K562 (cell line): ENCODE data around the gene KRTAP16-1. TPM values are rescaled to one million over a fixed set of nuclear protein-coding genes. Genes with fewer than 3 reads are reported as not detected.

Experiments
- ATAC-seq: fragments of 200-7000 bp; cut with Tn5 transposase; 3 replicates; pipeline ENCODE4 v1.9.1; 2020; ENCODE audit warnings: moderate library complexity
- BruUV-seq: library from RNA; stranded (reverse); fragments of 400-500 nt; replicated peaks from 2 replicates; lab custom pipeline; 2021; lab: Mats Ljungman, UMichigan
- CTCF ChIA-PET: fragments of 300-600 bp; formaldehyde crosslinking; extraction: SDS; loops from one replicate; lab custom pipeline; 2021; ENCODE audit warnings: low intra/inter-chr PET ratio; lab: Yijun Ruan, JAX
- POLR2A ChIA-PET: fragments of 300-600, 350-650 bp; sonication (Branson Sonifier 250); formaldehyde crosslinking; extraction: SDS; loops from one replicate; lab custom pipeline; 2021; ENCODE audit warnings: antibody characterized with exemption, inconsistent platforms; lab: Yijun Ruan, JAX
- DNase-seq, 4 experiments: peaks; one replicate each; pipeline versions ENCODE4 v3.0.0 to v3.0.0-alpha.2; 2011 to 2018; ENCODE audit warnings: low spot score in 3 of 4, mixed read lengths in 3 of 4; ENCODE audit errors: extremely low read depth in 1 of 4
- FAIRE-seq: peaks from 2 replicates; lab custom pipeline; 2011; peaks lifted over from hg19 to GRCh38; lab: Jason Lieb, UNC
- H2AFZ ChIP-seq: 2 replicates; pipeline ENCODE4 v1.6.0; 2011; ENCODE audit warnings: low read depth, low read length, control low read depth, inconsistent platforms
- H3K27ac ChIP-seq: fragments of 200-600 bp; 3 replicates; pipeline ENCODE4 v1.8.0; 2011; ENCODE audit warnings: low read depth, mild to moderate bottlenecking, control low read depth, inconsistent platforms, low read length, moderate library complexity, mixed read lengths; ENCODE audit errors: extremely low read depth
- H3K27me3 ChIP-seq, 2 experiments: fragments of 300-600 bp in 1 of 2; 2 replicates in 1 of 2; 3 replicates in 1 of 2; pipeline versions ENCODE4 v1.6.0 to v1.8.0; 2011; ENCODE audit warnings: inconsistent platforms in 2 of 2, low read length in 2 of 2, mild to moderate bottlenecking in 1 of 2, mixed read lengths in 1 of 2, moderate library complexity in 1 of 2; ENCODE audit not compliant: control insufficient read depth in 2 of 2, insufficient read depth in 2 of 2
- H3K36me3 ChIP-seq: fragments of 300-600 bp; 3 replicates; pipeline ENCODE4 v1.8.0; 2011; ENCODE audit warnings: mild to moderate bottlenecking, low read length, inconsistent platforms; ENCODE audit not compliant: control insufficient read depth, insufficient read depth
- H3K4me1 ChIP-seq, 2 experiments: fragments of 200-600 bp in 1 of 2; replicated peaks in 1 of 2; 2 replicates in 1 of 2; 3 replicates in 1 of 2; pipeline versions ENCODE4 v1.5.1 to v1.8.0; 2011; ENCODE audit warnings: inconsistent platforms in 2 of 2, low read length in 2 of 2, mild to moderate bottlenecking in 1 of 2, mixed read lengths in 1 of 2, moderate library complexity in 1 of 2; ENCODE audit not compliant: control insufficient read depth in 2 of 2, insufficient read depth in 2 of 2
- H3K4me2 ChIP-seq: 2 replicates; pipeline ENCODE4 v1.6.1; 2011; ENCODE audit warnings: low read length, control low read depth, inconsistent platforms, mixed read lengths; ENCODE audit not compliant: insufficient read depth
- H3K4me3 ChIP-seq: fragments of 200-600 bp; sonication (generic), shearing (Covaris generic); 2 replicates; pipeline ENCODE4 v1.5.1; 2016; ENCODE audit warnings: control low read depth, inconsistent platforms
- H3K79me2 ChIP-seq: fragments of 200-600 bp; 3 replicates; pipeline ENCODE4 v1.8.0; 2011; ENCODE audit warnings: low read length, inconsistent platforms; ENCODE audit not compliant: control insufficient read depth, insufficient read depth
- H3K9ac ChIP-seq, 2 experiments: 2 replicates each; pipeline versions ENCODE4 v1.6.0 to v1.6.1; 2011; ENCODE audit warnings: low read depth in 2 of 2, low read length in 2 of 2, control low read depth in 1 of 2, inconsistent platforms in 1 of 2, mild to moderate bottlenecking in 1 of 2, mixed read lengths in 1 of 2; ENCODE audit not compliant: insufficient read depth in 1 of 2
- H3K9me1 ChIP-seq: one replicate; pipeline ENCODE4 v1.6.0; 2011; ENCODE audit warnings: inconsistent platforms, mild to moderate bottlenecking, low read length, moderate library complexity; ENCODE audit not compliant: control insufficient read depth, insufficient read depth
- H3K9me3 ChIP-seq: replicated peaks from 2 replicates; pipeline ENCODE4 v1.5.1; 2011; ENCODE audit warnings: low read depth, low read length, inconsistent platforms; ENCODE audit not compliant: control insufficient read depth, insufficient read depth
- H4K20me1 ChIP-seq: replicated peaks from 2 replicates; pipeline ENCODE4 v1.6.1; 2011; ENCODE audit warnings: low read length, inconsistent platforms, mixed read lengths; ENCODE audit not compliant: control insufficient read depth, insufficient read depth
- ELK3 ChIP-seq: fragments of 450-650 bp; formaldehyde crosslinking; IDR thresholded peaks from 2 replicates; pipeline ENCODE4 v1.4.0; 2020; ENCODE audit warnings: mild to moderate bottlenecking
- GTF2E2 ChIP-seq: fragments of 200-800 bp; sonication (Bioruptor generic); IDR thresholded peaks from 2 replicates; pipeline ENCODE4 v1.6.1; 2016; ENCODE audit warnings: missing genetic modification characterization, missing compliant biosample characterization
- KLF1 ChIP-seq: fragments of 450-650 bp; IDR thresholded peaks from 2 replicates; pipeline ENCODE4 v1.6.1; 2016; ENCODE audit warnings: missing genetic modification characterization, missing compliant biosample characterization
- MYBL2 ChIP-seq, 2 experiments: fragments of 450-650 bp in 1 of 2; sonication (generic) in 1 of 2; formaldehyde crosslinking in 1 of 2; IDR thresholded peaks; 2 replicates each; pipeline versions ENCODE4 v1.6.1 to v1.8.1; 2017 to 2022; ENCODE audit warnings: borderline replicate concordance in 1 of 2, inconsistent platforms in 1 of 2, low read depth in 1 of 2, mild to moderate bottlenecking in 1 of 2, missing genetic modification reagents in 1 of 2, moderate library complexity in 1 of 2
- PHF20 ChIP-seq: fragments of 450-650 bp; IDR thresholded peaks from 2 replicates; pipeline ENCODE4 v1.6.1; 2018; ENCODE audit not compliant: partially characterized antibody
- RAD51 ChIP-seq: fragments of 450-650 bp; IDR thresholded peaks from 2 replicates; pipeline ENCODE4 v1.7.1; 2016; ENCODE audit warnings: low read depth, mild to moderate bottlenecking, borderline replicate concordance
- SIRT6 ChIP-seq: IDR thresholded peaks from one replicate; pipeline ENCODE4 v1.6.1; 2012; ENCODE audit warnings: low read depth, mild to moderate bottlenecking, control low read depth, inconsistent platforms, low read length, moderate library complexity
- TAF7 ChIP-seq: fragments of 450-650 bp; IDR thresholded peaks from 2 replicates; pipeline ENCODE4 v1.6.1; 2016; ENCODE audit warnings: missing genetic modification characterization, missing compliant biosample characterization
- TAF9B ChIP-seq: fragments of 450-650 bp; IDR thresholded peaks from 2 replicates; pipeline ENCODE4 v1.6.1; 2018; ENCODE audit warnings: mild to moderate bottlenecking; ENCODE audit not compliant: partially characterized antibody
- TARDBP ChIP-seq: fragments of 450-650 bp; IDR thresholded peaks from 2 replicates; pipeline ENCODE4 v1.6.1; 2016
- TCFL5 ChIP-seq: fragments of 250-450 bp; sonication (Bioruptor Pico); conservative IDR thresholded peaks from 2 replicates; pipeline ENCODE4 v1.6.1; 2021; ENCODE audit warnings: mild to moderate bottlenecking, moderate library complexity, matching md5 sums
- WGBS: fragments of 100-300 bp; shearing (Covaris generic); methylation state at CpG from one replicate; pipeline ENCODE4 v1.1.6; 2016; ENCODE audit warnings: low coverage, mixed read lengths; ENCODE audit not compliant: insufficient coverage; ENCODE audit errors: missing lambda C conversion rate; 5-methylcytosine and 5-hydroxymethylcytosine counted together
- in situ Hi-C: fragments of 300-500 bp; cut with MboI; formaldehyde crosslinking; loops from 4 replicates; pipeline ENCODE4 v1.15.0; 2018; ENCODE audit warnings: inconsistent platforms, mixed read lengths
- intact Hi-C: fragments of 100-400 bp; cut with micrococcal nuclease; formaldehyde crosslinking; loops from 2 replicates; pipeline ENCODE4 v1.14.2; 2022
- polyA plus RNA-seq, 8 experiments: library from polyadenylated mRNA; depleted of rRNA in 4 of 8; stranded (reverse) in 5 of 8; unstranded in 3 of 8; fragments of >200 nt; fragmentation: Nextera tagmentation in 2 of 8; fragmentation: Illumina TruSeq in 1 of 8; extraction: Ambion mirVana in 2 of 8; extraction: Trizol in 1 of 8; gene quantifications; 2 replicates each; pipeline versions ENCODE4 v1.2.1 to v1.2.3, GENCODE V29; 2011 to 2014; ENCODE audit warnings: inconsistent platforms in 1 of 8, missing spikeins in 1 of 8
- total RNA-seq, 7 experiments: library from RNA; depleted of rRNA in 6 of 7; stranded (reverse); fragments of >200 nt in 6 of 7; fragmentation: Illumina TruSeq in 2 of 7; extraction: Trizol in 2 of 7; gene quantifications; 2 replicates each; pipeline versions ENCODE4 v1.2.1 to v1.2.3, GENCODE V29; 2011 to 2021; ENCODE audit warnings: low replicate concordance in 1 of 7
- TF ChIP-seq, protein P1 (sequence below), 3 experiments: fragments of 200-800 bp in 1 of 3; fragments of 250-450 bp in 1 of 3; fragments of 450-650 bp in 1 of 3; sonication (Bioruptor Pico) in 1 of 3; sonication (Bioruptor generic) in 1 of 3; formaldehyde crosslinking in 1 of 3; IDR thresholded peaks; 2 replicates each; pipeline versions ENCODE4 v1.6.1 to v1.8.0; 2016 to 2022; ENCODE audit warnings: mild to moderate bottlenecking in 2 of 3, missing genetic modification characterization in 2 of 3, missing compliant biosample characterization in 1 of 3, moderate library complexity in 1 of 3
- TF ChIP-seq, protein P2 (sequence below): fragments of 250-450 bp; sonication (Bioruptor Pico); IDR thresholded peaks from 2 replicates; pipeline ENCODE4 v1.5.0; 2021; ENCODE audit warnings: mild to moderate bottlenecking, borderline replicate concordance

Gene KRTAP16-1
- total and polyA plus RNA-seq, 9 of the 15 experiments (the other 6 are each of a cell fraction or from before 2014, with no cell fraction given), result not detected

- TF ChIP-seq, protein P1, sequence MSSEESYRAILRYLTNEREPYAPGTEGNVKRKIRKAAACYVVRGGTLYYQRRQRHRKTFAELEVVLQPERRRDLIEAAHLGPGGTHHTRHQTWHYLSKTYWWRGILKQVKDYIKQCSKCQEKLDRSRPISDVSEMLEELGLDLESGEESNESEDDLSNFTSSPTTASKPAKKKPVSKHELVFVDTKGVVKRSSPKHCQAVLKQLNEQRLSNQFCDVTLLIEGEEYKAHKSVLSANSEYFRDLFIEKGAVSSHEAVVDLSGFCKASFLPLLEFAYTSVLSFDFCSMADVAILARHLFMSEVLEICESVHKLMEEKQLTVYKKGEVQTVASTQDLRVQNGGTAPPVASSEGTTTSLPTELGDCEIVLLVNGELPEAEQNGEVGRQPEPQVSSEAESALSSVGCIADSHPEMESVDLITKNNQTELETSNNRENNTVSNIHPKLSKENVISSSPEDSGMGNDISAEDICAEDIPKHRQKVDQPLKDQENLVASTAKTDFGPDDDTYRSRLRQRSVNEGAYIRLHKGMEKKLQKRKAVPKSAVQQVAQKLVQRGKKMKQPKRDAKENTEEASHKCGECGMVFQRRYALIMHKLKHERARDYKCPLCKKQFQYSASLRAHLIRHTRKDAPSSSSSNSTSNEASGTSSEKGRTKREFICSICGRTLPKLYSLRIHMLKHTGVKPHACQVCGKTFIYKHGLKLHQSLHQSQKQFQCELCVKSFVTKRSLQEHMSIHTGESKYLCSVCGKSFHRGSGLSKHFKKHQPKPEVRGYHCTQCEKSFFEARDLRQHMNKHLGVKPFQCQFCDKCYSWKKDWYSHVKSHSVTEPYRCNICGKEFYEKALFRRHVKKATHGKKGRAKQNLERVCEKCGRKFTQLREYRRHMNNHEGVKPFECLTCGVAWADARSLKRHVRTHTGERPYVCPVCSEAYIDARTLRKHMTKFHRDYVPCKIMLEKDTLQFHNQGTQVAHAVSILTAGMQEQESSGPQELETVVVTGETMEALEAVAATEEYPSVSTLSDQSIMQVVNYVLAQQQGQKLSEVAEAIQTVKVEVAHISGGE (CRISPR knock-in tag; IDR thresholded peaks at IDR 0.05), result no peak
- TF ChIP-seq RAD51 (no peak), GTF2E2 (tag) (no peak), ELK3 (CRISPR knock-in tag) (no peak)
These were observed 725 bp downstream of the KRTAP16-1 start (continued) for GRCh38 chr17:41308251-41308917.

GRCh38 chr17:41307647-41308046 lies 1.5 kb downstream of the KRTAP16-1 start:
- Histone ChIP-seq H3K4me1 (no peaks in the 10 kb centered on the region; a peak in 1 of 5 replicates), H3K27me3 (peaks cover 3 to 25% of the 10 kb centered on the region in 2 experiments; a peak in 4 of 5 replicates), H3K4me2 (no peak overlapping the region), H3K79me2 (no peaks in the 10 kb centered on the region), H3K9me1 (no peaks in the 10 kb centered on the region), H3K9ac (no peak overlapping the region), H3K4me3 (no peak overlapping the region), H3K27ac (no peak overlapping the region), H3K9me3 (no peaks in the 10 kb centered on the region), H3K36me3 (no peaks in the 10 kb centered on the region), H4K20me1 (no peaks in the 10 kb centered on the region), H2AFZ (no peak overlapping the region)
- ATAC-seq (no peak), FAIRE-seq (no peak), DNase-seq (no peak)
- no TSS peak for BruUV-seq
- ChIA-PET POLR2A (interaction anchor here (1.2 kb wide), 1 partner anchor 22 kb away, joined by 4 read pairs; no protein-coding TSS in a partner anchor), CTCF (no interaction called here)
- in situ Hi-C loops, result no loop called here
- WGBS, result 2% methylated on average over 9 of the region's 9 CpGs
- intact Hi-C loops, result no loop called here
- TF ChIP-seq, protein P2, sequence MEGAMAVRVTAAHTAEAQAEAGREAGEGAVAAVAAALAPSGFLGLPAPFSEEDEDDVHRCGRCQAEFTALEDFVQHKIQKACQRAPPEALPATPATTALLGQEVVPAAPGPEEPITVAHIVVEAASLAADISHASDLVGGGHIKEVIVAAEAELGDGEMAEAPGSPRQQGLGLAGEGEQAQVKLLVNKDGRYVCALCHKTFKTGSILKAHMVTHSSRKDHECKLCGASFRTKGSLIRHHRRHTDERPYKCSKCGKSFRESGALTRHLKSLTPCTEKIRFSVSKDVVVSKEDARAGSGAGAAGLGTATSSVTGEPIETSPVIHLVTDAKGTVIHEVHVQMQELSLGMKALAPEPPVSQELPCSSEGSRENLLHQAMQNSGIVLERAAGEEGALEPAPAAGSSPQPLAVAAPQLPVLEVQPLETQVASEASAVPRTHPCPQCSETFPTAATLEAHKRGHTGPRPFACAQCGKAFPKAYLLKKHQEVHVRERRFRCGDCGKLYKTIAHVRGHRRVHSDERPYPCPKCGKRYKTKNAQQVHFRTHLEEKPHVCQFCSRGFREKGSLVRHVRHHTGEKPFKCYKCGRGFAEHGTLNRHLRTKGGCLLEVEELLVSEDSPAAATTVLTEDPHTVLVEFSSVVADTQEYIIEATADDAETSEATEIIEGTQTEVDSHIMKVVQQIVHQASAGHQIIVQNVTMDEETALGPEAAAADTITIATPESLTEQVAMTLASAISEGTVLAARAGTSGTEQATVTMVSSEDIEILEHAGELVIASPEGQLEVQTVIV, result no peak
- no peak for TF ChIP-seq TARDBP
- no peak for TF ChIP-seq TAF7 (tag)
- TF ChIP-seq TAF9B, result no peak
- TF ChIP-seq MYBL2 (IDR thresholded peaks at IDR 0.05; ENCODE audit: low read depth), result no peak
- TF ChIP-seq MYBL2 (CRISPR knock-in tag; IDR thresholded peaks at IDR 0.05; ENCODE audit: borderline replicate concordance), result no peak
- TF ChIP-seq KLF1, result no peak
- TF ChIP-seq PHF20, result no peak
- no peak for TF ChIP-seq TCFL5
- no peak for TF ChIP-seq SIRT6
